Heart right ventricle (tissue), 16 donors: ENCODE data around the gene MGAT3. TPM values are rescaled to one million over a fixed set of nuclear protein-coding genes. Genes with fewer than 3 reads are reported as not detected.

Experiments used
- ATAC-seq, 8 donors: fragments of 200-7000 bp; cut with Tn5 transposase; one replicate each; pipeline ENCODE4 v1.9.1; 2020; ENCODE audit warnings: mild to moderate bottlenecking in 8 of 8, moderate library complexity in 8 of 8, moderate number of reproducible peaks in 1 of 8
- DNase-seq, 2 donors: peaks; one replicate each; pipeline ENCODE4 v3.0.0-alpha.2; 2020
- H3K27ac ChIP-seq, 10 donors: fragments of 200-600 bp; sonication (generic) in 2 of 10; one replicate each; pipeline versions ENCODE4 v1.5.0 to v1.8.0; 2020 to 2022; ENCODE audit warnings: mild to moderate bottlenecking in 3 of 10
- H3K27me3 ChIP-seq, 7 donors: fragments of 200-600 bp; one replicate each; pipeline ENCODE4 v1.8.0; 2021 to 2022; ENCODE audit warnings: mild to moderate bottlenecking in 2 of 7
- H3K36me3 ChIP-seq, 9 donors: fragments of 200-600 bp; sonication (generic) in 1 of 9; one replicate each; pipeline versions ENCODE4 v1.5.0 to v1.8.0; 2020 to 2022; ENCODE audit warnings: mild to moderate bottlenecking in 2 of 9
- H3K4me1 ChIP-seq, 9 donors: fragments of 200-600 bp; sonication (generic) in 1 of 9; one replicate each; pipeline versions ENCODE4 v1.5.0 to v1.8.0; 2020 to 2022; ENCODE audit warnings: mild to moderate bottlenecking in 4 of 9
- H3K4me3 ChIP-seq, 10 donors: fragments of 200-600 bp; sonication (generic) in 2 of 10; one replicate each; pipeline versions ENCODE4 v1.5.0 to v1.8.0; 2020 to 2022; ENCODE audit warnings: mild to moderate bottlenecking in 7 of 10, moderate library complexity in 2 of 10
- H3K9me3 ChIP-seq, 11 donors: fragments of 200-600 bp in 10 of 11; sonication (generic) in 2 of 11; one replicate each; pipeline versions ENCODE4 v1.5.0 to v1.8.0; 2013 to 2022; ENCODE audit warnings: mild to moderate bottlenecking in 2 of 11, control low read depth in 1 of 11, moderate library complexity in 1 of 11
- WGBS, 2 donors: extraction: QIAGEN DNeasy Blood & Tissue Kit; methylation state at CpG; one replicate each; pipeline ENCODE4 v1.1.7; 2013; ENCODE audit warnings: inconsistent platforms in 1 of 2; 5-methylcytosine and 5-hydroxymethylcytosine counted together
- intact Hi-C, 10 donors: fragments of 100-400 bp; cut with DNase I; formaldehyde crosslinking; loops; one replicate each; pipeline versions ENCODE4 v1.11.1 to v1.14.2; 2022
- polyA plus RNA-seq, 2 donors: library from polyadenylated mRNA; stranded (reverse); fragments of 200-250 nt; gene quantifications; one replicate each; pipeline ENCODE4 v1.2.3, GENCODE V29; 2013
- total RNA-seq, 10 donors: library from RNA; stranded (reverse); fragmentation: NEBNext Ultra II Directional in 3 of 10; extraction: Animal tissue kit (Norgen Biotek cat#: 25700) in 3 of 10; gene quantifications; one replicate each; pipeline versions ENCODE4 v1.2.1 to v1.2.4, GENCODE V29; 2021 to 2023
- TF ChIP-seq, protein P1 (sequence below), 9 donors: fragments of 200-600 bp; sonication (generic) in 2 of 9; IDR thresholded peaks; one replicate each; pipeline versions ENCODE4 v1.5.0 to v1.8.0; 2021 to 2022; ENCODE audit warnings: antibody characterized with exemption in 9 of 9, mild to moderate bottlenecking in 5 of 9, moderate library complexity in 1 of 9
- donor health status: Arrhythmogenic right ventricular cardiomyopathy.
- donor health status: ischemic (EF 13 %, LVEDD 7.1; RV severe dilation, severe dysfunction).
- donor health status: healthy with polysubstance abuse.
- donor health status: DM: no; HTN: yes; CAD: no.
- donor health status: DM: no; HTN: no; CAD: no.
- donor health status: ischemic (EF 25% LVEDD 6.9; RV normal size, moderate dysfunction).
- donor health status: ischemic (EF 25% LVEDD 5.7; RV mildly dilated, moderate dysfunction).
- donor health status: healthy.
- donor health status: DM: yes; HTN: yes; CAD: no.
- donor health status: Ischemic cardiomyopathy.
- donor health status: ischemic (EF 35%, LVEDD 5.7; RV mildly dilated, moderate dysfunction).
- donor health status: nonischemic (EF 11% LVEDD 7.7; RV severe dilation, severe dysfunction).
- donor health status: DM: yes; HTN: yes; CAD: no.
- donor health status: PGD.
- donor health status: ischemic (EF 29% LVEDD 5.4; RV normal size, mild dysfunction).
- donor health status: nonischemic (EF 23%, LVEDD 6.1; RV moderate dilation, normal function).

MGAT3 gene
- total and polyA plus RNA-seq, 12 donors: 1.8 to 14.0 (median 3.9) TPM

DNA sequence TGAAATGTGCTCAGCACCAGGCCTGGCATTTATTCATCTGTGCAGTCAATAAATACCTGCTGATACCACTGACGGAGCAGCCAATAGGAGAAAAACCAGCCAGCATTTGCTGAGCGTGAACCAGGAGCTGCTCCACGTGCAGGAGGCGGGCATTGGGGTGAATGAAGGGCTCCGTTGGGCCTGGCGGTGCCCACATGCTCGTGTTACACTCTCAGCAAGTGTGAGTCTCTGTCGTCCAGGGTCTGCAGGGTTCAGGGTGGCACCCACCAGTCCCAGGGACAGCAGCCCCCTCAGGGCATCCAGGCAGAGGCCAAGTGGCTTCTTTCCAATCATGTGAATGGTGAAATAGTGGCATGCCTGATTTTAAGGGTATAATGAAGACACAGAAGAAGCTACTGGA lies 79.9 kb downstream of the MGAT3 start:
- intact Hi-C loops: loop anchor here in 7 of 10 donors (2.0 to 10.0 kb wide), 7 partner anchors 486 to 1108 kb away; partner anchors contain the start of gene ADSL (in 3 of the 7)
- Histone ChIP-seq H3K4me3 (no peak overlapping the region), H3K36me3 (no peaks in the 10 kb centered on the region), H3K4me1 (peaks cover 2 to 20% (median 8%) of the 10 kb centered on the region in 9 donors), H3K27ac (no peak overlapping the region), H3K9me3 (no peaks in the 10 kb centered on the region), H3K27me3 (peaks cover 0 to 5% (median 0%) of the 10 kb centered on the region in 7 donors)
- ATAC-seq (no peak), DNase-seq (no peak)
- TF ChIP-seq, protein P1, sequence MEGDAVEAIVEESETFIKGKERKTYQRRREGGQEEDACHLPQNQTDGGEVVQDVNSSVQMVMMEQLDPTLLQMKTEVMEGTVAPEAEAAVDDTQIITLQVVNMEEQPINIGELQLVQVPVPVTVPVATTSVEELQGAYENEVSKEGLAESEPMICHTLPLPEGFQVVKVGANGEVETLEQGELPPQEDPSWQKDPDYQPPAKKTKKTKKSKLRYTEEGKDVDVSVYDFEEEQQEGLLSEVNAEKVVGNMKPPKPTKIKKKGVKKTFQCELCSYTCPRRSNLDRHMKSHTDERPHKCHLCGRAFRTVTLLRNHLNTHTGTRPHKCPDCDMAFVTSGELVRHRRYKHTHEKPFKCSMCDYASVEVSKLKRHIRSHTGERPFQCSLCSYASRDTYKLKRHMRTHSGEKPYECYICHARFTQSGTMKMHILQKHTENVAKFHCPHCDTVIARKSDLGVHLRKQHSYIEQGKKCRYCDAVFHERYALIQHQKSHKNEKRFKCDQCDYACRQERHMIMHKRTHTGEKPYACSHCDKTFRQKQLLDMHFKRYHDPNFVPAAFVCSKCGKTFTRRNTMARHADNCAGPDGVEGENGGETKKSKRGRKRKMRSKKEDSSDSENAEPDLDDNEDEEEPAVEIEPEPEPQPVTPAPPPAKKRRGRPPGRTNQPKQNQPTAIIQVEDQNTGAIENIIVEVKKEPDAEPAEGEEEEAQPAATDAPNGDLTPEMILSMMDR (IDR thresholded peaks at IDR 0.05): no peak
- 60 to 69% methylated on average over 8 of the region's 8 CpGs for WGBS, 2 donors

DNA sequence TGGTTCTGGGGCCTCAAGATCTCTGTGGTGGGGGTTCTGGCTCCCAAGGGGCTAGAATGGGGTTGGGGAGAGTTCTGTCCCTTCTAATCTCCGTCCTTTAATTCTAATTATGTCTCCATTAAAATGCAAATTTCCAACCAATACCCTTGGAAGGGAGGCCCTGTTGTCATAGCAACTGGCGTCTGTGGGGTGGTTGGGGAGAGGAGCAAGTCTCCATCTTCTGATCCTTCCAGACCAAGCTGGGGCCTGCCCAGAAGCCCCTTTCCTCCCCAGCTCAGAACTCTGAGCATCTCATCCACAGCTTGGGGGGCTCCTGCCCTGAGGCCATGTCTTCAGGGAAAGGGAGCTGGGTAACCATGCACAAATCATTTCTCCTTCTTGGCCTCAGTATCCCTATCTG lies 81.2 kb downstream of the MGAT3 start:
- intact Hi-C loops: loop anchor here in 7 of 10 donors (2.0 to 10.0 kb wide), 7 partner anchors 484 to 1107 kb away; partner anchors contain the start of gene ADSL (in 3 of the 7)
- no peaks in the 10 kb centered on the region for H3K9me3 ChIP-seq
- TF ChIP-seq, protein P1 (IDR thresholded peaks at IDR 0.05): no peak
- H3K36me3 ChIP-seq: no peaks in the 10 kb centered on the region
- H3K27ac ChIP-seq: no peak overlapping the region
- 40 to 46% methylated on average over 2 of the region's 2 CpGs for WGBS, 2 donors
- no peak overlapping the region for H3K4me3 ChIP-seq
- peaks cover 0 to 14% (median 0%) of the 10 kb centered on the region in 9 donors for H3K4me1 ChIP-seq
- DNase-seq (no peak), ATAC-seq (no peak)
- peaks cover 0 to 16% (median 5%) of the 10 kb centered on the region in 7 donors for H3K27me3 ChIP-seq

Other genes with a start within 250 kb of the MGAT3 start
- gene PDGFB, start 212.0 kb upstream of the MGAT3 start, total RNA-seq: 10 to 100 TPM in 9 of 10 donors, 1 to 10 TPM in 1; 9.9 to 45.6 (median 18.5) TPM
- gene PDGFB, start 212.0 kb upstream of the MGAT3 start, polyA plus RNA-seq: 10 to 100 TPM; 14.5 to 19.1 TPM
- 100 to 1,000 TPM; 215 to 604 (median 286) TPM for gene RPL3, start 137.4 kb upstream of the MGAT3 start, total RNA-seq
- 1,000 to 10,000 TPM in 1 of 2 donors, 100 to 1,000 TPM in 1; 472 to 1,621 TPM for gene RPL3, start 137.4 kb upstream of the MGAT3 start, polyA plus RNA-seq
- 10 to 100 TPM; 30.3 to 67.9 (median 41.6) TPM for gene SYNGR1, start 107.0 kb upstream of the MGAT3 start, total RNA-seq
- gene SYNGR1, start 107.0 kb upstream of the MGAT3 start, polyA plus RNA-seq: 10 to 100 TPM; 29.8 to 85.8 TPM
- 10 to 100 TPM; 15.8 to 21.0 (median 18.0) TPM for gene TAB1, start 57.2 kb upstream of the MGAT3 start, total RNA-seq
- gene TAB1, start 57.2 kb upstream of the MGAT3 start, polyA plus RNA-seq: 10 to 100 TPM; 13.6 to 17.5 TPM
- gene MIEF1, start 45.3 kb downstream of the MGAT3 start, total RNA-seq: 10 to 100 TPM; 12.8 to 35.8 (median 17.5) TPM
- 1 to 10 TPM; 7.0 to 9.1 TPM for gene MIEF1, start 45.3 kb downstream of the MGAT3 start, polyA plus RNA-seq
- gene ATF4, start 63.5 kb downstream of the MGAT3 start, total RNA-seq: 100 to 1,000 TPM in 9 of 10 donors, 10 to 100 TPM in 1; 95.2 to 319 (median 133) TPM
- gene ATF4, start 63.5 kb downstream of the MGAT3 start, polyA plus RNA-seq: 100 to 1,000 TPM; 439 to 637 TPM
- 10 to 100 TPM; 31.3 to 64.0 (median 37.2) TPM for gene RPS19BP1, start 75.7 kb downstream of the MGAT3 start, total RNA-seq
- 100 to 1,000 TPM; 154 to 222 TPM for gene RPS19BP1, start 75.7 kb downstream of the MGAT3 start, polyA plus RNA-seq
- gene CACNA1I, start 113.7 kb downstream of the MGAT3 start, total RNA-seq: under 1 TPM in 5 of 10 donors, not detected in 5; 0.04 to 0.06 (median 0.05) TPM
- under 1 TPM in 1 of 2 donors, not detected in 1; under 0.01 TPM for gene CACNA1I, start 113.7 kb downstream of the MGAT3 start, polyA plus RNA-seq